HG02852 (cell line): ENCODE data around the gene ZFP3.
A peak's percentile ranks its signal among the peaks of the same experiment; 100 is the strongest.
"Not testable (repeated sequence)": the region's sequence is repeated elsewhere in the genome, so short reads cannot be mapped to it uniquely, and the experiment has no call there.

Experiments
- ATAC-seq: cut with Tn5 transposase; IDR thresholded peaks from one replicate; pipeline ENCODE4 v1.9.1; 2021; ENCODE audit warnings: mild to moderate bottlenecking, moderate library complexity; ENCODE audit not compliant: unreplicated experiment

ZFP3 gene

GRCh38 chr17:5078106-5079028 lies at the start of gene ZFP3:
ZFP3 (plus strand) TSS chr17:5078467; CDS start chr17:5091505, 13,038 bp downstream.
- ATAC-seq: peak; percentile 87

DNA sequence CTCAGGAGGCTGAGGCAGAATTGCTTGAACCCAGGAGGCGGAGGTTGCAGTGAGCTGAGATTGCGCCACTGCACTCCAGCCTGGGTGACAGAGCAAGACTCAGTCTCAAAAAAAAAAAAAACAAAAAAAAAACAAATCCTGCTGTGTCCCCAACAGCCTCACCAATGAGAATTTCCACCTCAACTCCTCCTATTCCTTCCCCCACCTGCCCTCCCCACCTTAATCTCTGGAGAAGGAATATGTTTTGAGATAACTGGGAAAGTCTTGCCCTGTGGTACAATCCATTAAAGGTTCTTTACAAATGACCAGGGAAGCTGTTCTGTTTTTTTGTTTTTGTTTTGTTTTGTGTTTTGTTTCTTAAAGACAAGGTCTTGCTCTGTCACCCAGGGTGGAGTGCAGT lies 48.1 kb upstream of the ZFP3 start:
- ATAC-seq: not testable (repeated sequence)

DNA sequence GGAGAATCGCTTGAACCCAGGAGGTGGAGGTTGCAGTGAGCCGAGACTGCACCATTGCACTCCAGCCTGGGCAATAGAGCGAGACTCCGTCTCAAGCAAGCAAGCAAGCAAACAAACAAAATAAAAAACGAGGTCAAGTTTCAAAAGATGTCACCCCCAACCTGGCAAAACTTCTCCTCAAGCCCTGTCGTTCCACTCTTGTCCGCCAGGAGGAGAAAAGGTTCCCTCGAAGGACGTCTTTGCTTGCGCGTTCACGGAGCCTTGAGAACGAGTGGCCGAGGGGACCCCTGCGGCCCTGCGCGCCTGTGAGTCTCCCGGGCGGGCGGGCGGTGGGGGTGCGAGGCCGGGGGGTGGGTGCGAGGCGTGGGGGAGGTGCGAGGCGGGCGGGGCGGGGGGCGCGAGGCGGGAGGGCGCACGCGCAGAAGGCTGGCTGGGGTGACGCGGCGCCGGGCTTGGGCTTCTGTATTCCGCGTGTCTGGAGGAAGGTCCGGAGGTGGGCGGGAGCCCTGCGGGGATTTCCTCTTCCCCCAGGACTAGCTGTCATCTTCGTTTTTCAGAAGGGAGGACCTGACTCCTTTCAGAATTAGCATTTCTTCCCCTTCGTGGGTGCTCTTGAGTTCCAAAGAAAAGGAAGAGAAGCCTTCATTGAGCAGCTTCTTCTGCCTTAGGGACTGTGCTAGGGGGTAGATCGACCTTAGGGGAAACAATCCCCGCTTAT lies 46.7 kb upstream of the ZFP3 start:
- ATAC-seq: no peak

- no peak for ATAC-seq
These were observed 45.4 kb upstream of the ZFP3 start for GRCh38 chr17:5032865-5033264.

DNA sequence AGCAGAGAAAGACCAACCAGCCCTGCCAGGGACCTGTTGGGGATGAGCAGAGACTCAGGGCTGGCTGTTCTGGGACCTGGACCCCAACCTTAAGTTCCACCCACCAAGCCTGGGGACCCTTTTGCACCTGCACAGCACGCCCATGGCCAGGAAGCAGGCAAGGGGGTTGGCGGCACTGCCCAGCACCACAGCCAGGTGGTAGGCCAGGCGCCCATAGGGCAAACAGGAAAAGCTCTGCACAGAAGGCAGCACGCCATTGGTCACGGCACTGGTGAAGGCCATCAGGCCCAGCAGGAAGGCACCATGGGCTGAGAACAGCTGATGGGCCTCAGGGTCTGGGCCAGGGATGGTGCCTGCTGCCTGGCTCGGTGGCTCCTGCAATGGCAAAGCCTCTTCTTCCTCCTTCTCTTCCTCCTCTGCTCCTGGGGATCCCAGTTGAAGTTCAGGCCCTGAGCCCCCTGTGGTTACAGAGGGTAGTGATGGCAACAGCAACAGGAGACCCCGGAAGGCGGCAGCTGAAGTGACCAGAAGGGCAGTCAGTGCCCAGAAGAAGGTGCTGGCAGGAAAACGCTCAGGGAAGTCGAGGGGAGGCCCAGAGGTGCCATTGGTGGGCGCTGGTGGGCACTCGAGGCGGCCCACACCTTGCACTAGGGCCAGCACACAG lies 44.8 kb upstream of the ZFP3 start:
- no peak for ATAC-seq

DNA sequence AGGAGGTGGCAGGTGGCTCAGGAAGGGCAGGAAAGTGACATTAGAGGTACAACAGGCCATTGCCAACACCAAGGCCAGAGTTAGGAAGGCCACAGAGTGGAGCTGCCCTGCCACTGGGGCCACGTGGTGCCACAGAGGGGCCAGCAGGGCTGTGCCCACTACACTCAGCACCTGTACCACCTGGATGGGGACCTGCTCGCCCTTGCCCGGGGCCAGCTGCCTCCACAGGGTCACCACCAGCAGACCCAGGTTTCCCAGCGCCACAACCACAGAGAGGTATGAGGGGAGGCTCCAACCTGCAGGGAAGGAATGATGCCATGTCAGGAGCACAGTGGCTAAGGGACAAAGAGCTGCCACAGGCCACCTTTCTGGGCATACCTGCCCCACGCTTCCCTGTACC lies 44.2 kb upstream of the ZFP3 start:
- no peak for ATAC-seq

DNA sequence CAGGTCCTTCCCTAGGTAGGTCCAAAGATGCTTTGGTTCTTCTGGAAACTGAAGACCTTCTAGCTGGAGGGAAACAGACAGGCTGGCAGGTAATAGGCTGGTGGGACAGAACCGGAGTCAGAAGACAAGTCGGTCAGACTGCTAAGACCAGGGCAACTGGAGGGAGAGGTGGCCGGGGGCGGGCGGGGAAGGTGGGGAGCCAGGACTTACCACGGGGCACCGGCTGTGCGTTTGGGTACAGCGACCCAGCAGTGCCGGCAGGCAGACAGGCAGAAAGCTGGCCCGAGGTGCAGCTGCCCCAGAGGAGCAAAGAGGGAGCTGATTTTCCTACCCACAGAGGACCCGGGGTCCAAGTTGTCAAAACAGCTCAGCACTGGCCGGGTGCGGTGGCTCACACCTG lies 43.6 kb upstream of the ZFP3 start:
- ATAC-seq: no peak

DNA sequence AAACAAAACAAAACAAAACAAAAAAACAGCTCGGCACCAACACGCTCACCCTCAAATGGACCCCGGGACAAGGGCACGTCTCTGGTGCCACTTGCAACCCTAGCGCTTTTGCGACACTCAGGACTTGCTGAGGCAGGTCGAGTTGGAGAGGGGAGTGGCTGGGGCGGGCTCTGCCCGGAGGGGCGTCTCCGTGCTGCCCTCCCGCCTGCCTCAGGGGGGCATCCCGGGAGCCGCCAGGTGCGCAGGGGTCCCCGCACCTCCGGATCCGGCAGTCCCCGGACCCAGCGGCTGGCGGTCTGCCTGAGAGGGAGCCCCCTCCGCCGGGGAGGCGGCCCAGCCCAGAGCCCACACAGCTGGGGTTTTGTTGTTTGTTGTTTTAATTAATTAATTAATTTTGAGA lies 43.0 kb upstream of the ZFP3 start, which contains the start of gene SLC52A1:
SLC52A1 (minus strand) TSS at position 112 of the 400 bp plus-strand sequence. CDS start 820 bp downstream, outside the sequence.
- ATAC-seq: no peak

GRCh38 chr17:5042157-5043022 lies 35.9 kb upstream of the ZFP3 start:
- ATAC-seq: no peak

- ATAC-seq: no peak
These were observed 34.7 kb upstream of the ZFP3 start for GRCh38 chr17:5043524-5043923.

DNA sequence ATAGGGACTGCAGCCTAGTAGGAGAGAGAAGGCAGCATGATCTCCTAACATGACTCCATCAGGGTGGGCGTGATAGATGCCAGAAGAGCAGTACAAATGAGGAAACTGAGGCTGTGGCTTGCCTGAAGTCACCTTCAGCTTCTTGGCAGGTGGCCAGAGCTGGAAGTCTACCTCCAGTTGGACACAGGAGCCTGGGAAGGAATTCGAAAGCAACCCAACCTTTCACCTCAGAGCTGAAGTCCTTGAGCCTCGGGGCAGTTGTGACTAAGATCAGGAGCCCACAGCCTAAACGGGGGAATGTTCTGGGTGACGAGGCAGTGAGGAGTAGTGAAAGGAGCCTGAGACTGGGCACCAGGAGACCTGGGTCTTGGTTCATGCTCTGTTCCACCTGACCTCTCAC lies 33.6 kb upstream of the ZFP3 start:
- ATAC-seq: no peak

GRCh38 chr17:5045496-5045895 lies 32.8 kb upstream of the ZFP3 start:
- no peak for ATAC-seq

GRCh38 chr17:5047446-5047845 lies 30.8 kb upstream of the ZFP3 start:
- no peak for ATAC-seq

- ATAC-seq: no peak
These were observed 28.9 kb upstream of the ZFP3 start for GRCh38 chr17:5049314-5049841.

DNA sequence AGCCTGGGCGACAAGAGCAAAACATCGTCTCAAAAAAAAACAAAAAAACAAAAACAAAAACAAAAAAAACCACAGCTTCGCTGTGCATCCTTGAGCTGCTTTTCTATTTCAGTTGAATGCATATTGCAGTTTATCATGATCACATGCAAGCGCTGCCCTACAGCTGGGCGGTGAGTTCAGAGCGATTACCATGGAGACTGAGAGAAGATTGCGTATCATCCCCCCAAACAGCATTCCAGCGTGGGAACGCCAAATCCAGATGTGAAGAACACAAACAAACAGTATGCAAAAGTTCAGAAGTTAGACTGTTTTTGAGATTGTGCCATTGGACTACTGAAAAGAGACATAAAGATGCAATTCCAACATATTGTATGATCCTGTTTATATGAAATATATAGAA lies 28.0 kb upstream of the ZFP3 start:
- ATAC-seq: no peak

- no peak for ATAC-seq
These were observed 22.7 kb upstream of the ZFP3 start for GRCh38 chr17:5055543-5055942.

DNA sequence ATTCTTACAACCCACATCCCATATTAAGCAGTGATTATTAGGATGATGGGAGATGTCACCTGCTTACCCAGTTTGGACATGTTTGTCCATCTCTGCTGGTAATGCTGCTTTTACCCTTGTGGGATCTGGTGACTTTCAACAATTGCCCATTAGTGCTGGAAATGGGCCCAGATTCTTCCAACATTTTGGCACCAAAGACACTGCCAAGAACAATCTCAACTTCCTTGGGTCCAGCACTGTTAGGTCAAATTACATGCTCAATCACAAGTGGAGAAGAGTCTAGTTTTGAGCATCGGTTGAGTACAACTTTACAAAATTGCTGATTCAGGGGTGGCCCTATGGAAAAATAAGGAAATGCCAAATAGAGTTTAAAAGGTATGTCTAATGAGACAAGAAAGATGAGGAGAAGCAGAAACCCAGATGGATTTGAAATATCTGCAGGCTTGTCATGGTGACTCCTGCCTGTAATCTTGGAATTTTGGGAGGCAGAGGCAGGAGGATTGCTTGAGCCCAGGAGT lies 13.0 kb upstream of the ZFP3 start:
- no peak for ATAC-seq

DNA sequence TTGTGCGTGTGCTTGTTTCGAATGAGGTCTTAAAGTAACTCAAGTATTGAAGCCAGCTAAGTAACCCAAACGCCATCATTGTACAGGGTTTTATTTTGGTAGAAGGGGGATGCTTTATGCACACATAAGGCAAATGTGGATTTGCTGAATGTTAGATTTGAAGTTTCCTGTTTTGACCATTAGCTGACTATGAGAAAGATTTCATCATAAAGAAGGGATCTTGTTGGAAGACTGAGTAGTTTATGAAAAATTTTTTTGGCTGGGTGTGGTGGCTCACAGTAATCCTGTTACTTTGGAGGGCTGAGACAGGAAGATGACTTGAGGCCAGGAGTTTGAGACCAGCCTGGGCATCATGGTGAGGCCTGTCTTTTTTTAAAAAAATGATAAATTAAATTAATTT lies 10.0 kb upstream of the ZFP3 start:
- no peak for ATAC-seq

- ATAC-seq: no peak
These were observed 8.5 kb upstream of the ZFP3 start for GRCh38 chr17:5069724-5070123.

DNA sequence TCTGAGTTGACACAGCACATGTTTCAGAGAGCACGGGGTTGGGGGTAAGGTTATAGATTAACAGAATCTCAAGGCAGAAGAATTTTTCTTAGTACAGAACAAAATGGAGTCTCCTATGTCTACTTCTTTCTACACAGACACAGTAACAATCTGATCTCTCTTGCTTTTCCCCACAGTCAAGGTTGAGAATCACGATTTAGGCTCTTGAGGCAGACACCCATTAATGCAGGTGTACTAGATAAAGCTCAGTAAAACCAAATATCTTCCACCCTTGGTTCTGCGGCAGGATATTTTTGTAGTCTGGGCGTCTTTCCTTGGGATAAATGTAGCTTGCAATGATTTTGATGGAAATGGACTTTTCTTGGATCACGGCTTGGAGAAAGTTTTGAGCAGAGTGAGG lies 2.8 kb upstream of the ZFP3 start:
- not testable (repeated sequence) for ATAC-seq
